HepG2 (cell line): ENCODE measurements around the gene SNN. TPM values are rescaled to one million over a fixed set of nuclear protein-coding genes. Genes with fewer than 3 reads are reported as not detected.

ENCODE experiments used
- ATAC-seq: fragments of 200-7000 bp; cut with Tn5 transposase; 3 replicates; pipeline ENCODE4 v1.9.1; 2020; ENCODE audit warnings: mild to moderate bottlenecking, moderate library complexity
- BruUV-seq: library from RNA; stranded (reverse); fragments of 400-500 nt; replicated peaks from 2 replicates; lab custom pipeline; 2021; lab: Mats Ljungman, UMichigan
- CTCF ChIA-PET: fragments of 300-600 bp; formaldehyde crosslinking; extraction: SDS; loops from one replicate; lab custom pipeline; 2021; ENCODE audit warnings: low total read pairs, inconsistent platforms, low intra/inter-chr PET ratio; lab: Yijun Ruan, JAX
- POLR2A ChIA-PET: fragments of 350-600 bp; sonication (Branson Sonifier 250); formaldehyde crosslinking; loops from one replicate; lab custom pipeline; 2020; ENCODE audit warnings: antibody characterized with exemption, inconsistent platforms; lab: Yijun Ruan, JAX
- DNase-seq: peaks from one replicate; pipeline ENCODE4 v3.0.0-alpha.2; 2015; ENCODE audit warnings: low spot score
- FAIRE-seq: peaks from 3 replicates; lab custom pipeline; 2011; peaks lifted over from hg19 to GRCh38; lab: Jason Lieb, UNC
- H2AFZ ChIP-seq: one replicate; pipeline ENCODE4 v1.6.1; 2011; ENCODE audit warnings: low read length, inconsistent platforms
- H3K27ac ChIP-seq: fragments of 300-600 bp; 3 replicates; pipeline ENCODE4 v1.8.0; 2011; ENCODE audit warnings: mixed run types, mild to moderate bottlenecking, mixed read lengths, low read length, inconsistent platforms; ENCODE audit not compliant: insufficient read depth; ENCODE audit errors: extremely low read length
- H3K27me3 ChIP-seq, 2 experiments: fragments of 200-600 bp in 1 of 2; 2 replicates in 1 of 2; 3 replicates in 1 of 2; pipeline versions ENCODE4 v1.6.0 to v1.8.0; 2011; ENCODE audit warnings: low read length in 2 of 2, mild to moderate bottlenecking in 2 of 2, moderate library complexity in 2 of 2, inconsistent platforms in 1 of 2; ENCODE audit not compliant: insufficient read depth in 2 of 2, control insufficient read depth in 1 of 2
- H3K36me3 ChIP-seq, 2 experiments: fragments of 200-600 bp in 1 of 2; replicated peaks in 1 of 2; 2 replicates in 1 of 2; 3 replicates in 1 of 2; pipeline versions ENCODE4 v1.5.1 to v1.8.0; 2011; ENCODE audit warnings: low read length in 2 of 2, inconsistent platforms in 1 of 2; ENCODE audit not compliant: insufficient read depth in 2 of 2, control insufficient read depth in 1 of 2
- H3K4me1 ChIP-seq: 2 replicates; pipeline ENCODE4 v1.5.1; 2012; ENCODE audit warnings: low read length, inconsistent platforms; ENCODE audit not compliant: insufficient read depth
- H3K4me2 ChIP-seq: 2 replicates; pipeline ENCODE4 v1.6.0; 2011; ENCODE audit warnings: low read depth, low read length, inconsistent platforms
- H3K4me3 ChIP-seq, 3 experiments: fragments of 200-600 bp in 1 of 3; sonication (generic), shearing (Covaris generic) in 1 of 3; replicated peaks in 1 of 3; 2 replicates each; pipeline ENCODE4 v1.5.1; 2011 to 2016; ENCODE audit warnings: low read length in 3 of 3, inconsistent platforms in 2 of 3, low read depth in 2 of 3, mild to moderate bottlenecking in 2 of 3, control low read depth in 1 of 3, mixed read lengths in 1 of 3; ENCODE audit not compliant: insufficient read depth in 1 of 3
- H3K79me2 ChIP-seq: one replicate; pipeline ENCODE4 v1.6.1; 2011; ENCODE audit warnings: low read length, inconsistent platforms; ENCODE audit not compliant: insufficient read depth
- H3K9ac ChIP-seq: 2 replicates; pipeline ENCODE4 v1.6.0; 2011; ENCODE audit warnings: mild to moderate bottlenecking, low read depth, low read length, inconsistent platforms; ENCODE audit not compliant: insufficient read depth
- H3K9me3 ChIP-seq: 2 replicates; pipeline ENCODE4 v1.5.1; 2012; ENCODE audit warnings: mild to moderate bottlenecking, low read length
- H4K20me1 ChIP-seq: 2 replicates; pipeline ENCODE4 v1.6.0; 2011; ENCODE audit warnings: inconsistent platforms, mild to moderate bottlenecking, low read length, moderate library complexity; ENCODE audit not compliant: insufficient read depth
- ARID4A ChIP-seq: sonication (generic); formaldehyde crosslinking; IDR thresholded peaks from 2 replicates; pipeline ENCODE4 v1.5.0; 2020; ENCODE audit warnings: mild to moderate bottlenecking, missing genetic modification reagents, borderline replicate concordance
- CHD2 ChIP-seq: IDR thresholded peaks from 2 replicates; pipeline ENCODE4 v1.6.1; 2011; ENCODE audit warnings: low read depth, low read length, improper control_type of control experiment
- GPN1 ChIP-seq: sonication (generic); formaldehyde crosslinking; IDR thresholded peaks from 2 replicates; pipeline ENCODE4 v1.5.1; 2020; ENCODE audit warnings: missing genetic modification reagents, borderline replicate concordance
- KDM2A ChIP-seq: sonication (generic); formaldehyde crosslinking; IDR thresholded peaks from 2 replicates; pipeline ENCODE4 v1.4.0; 2020; ENCODE audit warnings: low read depth, missing genetic modification reagents, borderline replicate concordance
- NR0B2 ChIP-seq: sonication (generic); formaldehyde crosslinking; IDR thresholded peaks from 2 replicates; pipeline ENCODE4 v1.4.0; 2020; ENCODE audit warnings: mild to moderate bottlenecking, missing genetic modification reagents
- SP2 ChIP-seq: sonication (generic); formaldehyde crosslinking; IDR thresholded peaks from 2 replicates; pipeline ENCODE4 v1.5.1; 2020; ENCODE audit warnings: mild to moderate bottlenecking, missing genetic modification reagents
- TFDP2 ChIP-seq: sonication (generic); formaldehyde crosslinking; IDR thresholded peaks from 2 replicates; pipeline ENCODE4 v1.4.0; 2020; ENCODE audit warnings: missing genetic modification reagents
- TMF1 ChIP-seq: sonication (generic); formaldehyde crosslinking; IDR thresholded peaks from 2 replicates; pipeline ENCODE4 v1.8.1; 2022; ENCODE audit warnings: low read depth, missing genetic modification reagents
- ZNF883 ChIP-seq: sonication (generic); formaldehyde crosslinking; IDR thresholded peaks from 2 replicates; pipeline ENCODE4 v1.5.1; 2020; ENCODE audit warnings: mild to moderate bottlenecking, missing genetic modification reagents; ENCODE audit errors: not compliant biosample characterization
- WGBS: methylation state at CpG from one replicate; pipeline ENCODE4 v1.1.6; 2017; ENCODE audit warnings: low lambda C conversion rate; 5-methylcytosine and 5-hydroxymethylcytosine counted together
- in situ Hi-C: cut with HindIII; loops from 2 replicates; pipeline ENCODE4 v1.10.0; 2017; ENCODE audit warnings: low pct_unique_long_range_greater_than_20kb; ENCODE audit not compliant: extremely low pct_ligation_motif_present
- intact Hi-C: fragments of 100-400 bp; cut with micrococcal nuclease; formaldehyde crosslinking; loops from one replicate; pipeline ENCODE4 v1.10.0; 2022; ENCODE audit not compliant: unreplicated experiment
- polyA plus RNA-seq, 8 experiments: library from polyadenylated mRNA; depleted of rRNA in 3 of 8; stranded (reverse) in 7 of 8; unstranded in 1 of 8; fragments of >200 nt; fragmentation: Illumina TruSeq in 4 of 8; extraction: Trizol in 4 of 8; gene quantifications; 2 replicates each; pipeline versions ENCODE4 v1.2.1 to v1.2.3, GENCODE V29; 2011 to 2016; ENCODE audit warnings: low read depth in 4 of 8, missing spikeins in 1 of 8, mixed read lengths in 1 of 8; ENCODE audit not compliant: insufficient read depth in 1 of 8
- total RNA-seq, 5 experiments: library from RNA; depleted of rRNA; stranded (reverse); fragments of >200 nt; fragmentation: Illumina TruSeq; extraction: Trizol; gene quantifications; 2 replicates each; pipeline ENCODE4 v1.2.3, GENCODE V29; 2016; ENCODE audit warnings: low read depth in 1 of 5
- TF ChIP-seq, protein P1 (sequence below): sonication (generic); formaldehyde crosslinking; IDR thresholded peaks from 2 replicates; pipeline ENCODE4 v1.4.0; 2020; ENCODE audit warnings: missing genetic modification reagents
- TF ChIP-seq, protein P2 (sequence below): sonication (generic); formaldehyde crosslinking; IDR thresholded peaks from 2 replicates; pipeline ENCODE4 v1.5.1; 2020; ENCODE audit warnings: mild to moderate bottlenecking, missing genetic modification reagents, moderate library complexity

SNN gene
- total and polyA plus RNA-seq, 2 of the 13 experiments (the other 11 are each of a cell fraction or from before 2014, with no cell fraction given) = 5.2 to 8.4 TPM

GRCh38 chr16:11670171-11671131 lies 2.2 kb downstream of the SNN start (continued):
- TF ChIP-seq, protein P1, sequence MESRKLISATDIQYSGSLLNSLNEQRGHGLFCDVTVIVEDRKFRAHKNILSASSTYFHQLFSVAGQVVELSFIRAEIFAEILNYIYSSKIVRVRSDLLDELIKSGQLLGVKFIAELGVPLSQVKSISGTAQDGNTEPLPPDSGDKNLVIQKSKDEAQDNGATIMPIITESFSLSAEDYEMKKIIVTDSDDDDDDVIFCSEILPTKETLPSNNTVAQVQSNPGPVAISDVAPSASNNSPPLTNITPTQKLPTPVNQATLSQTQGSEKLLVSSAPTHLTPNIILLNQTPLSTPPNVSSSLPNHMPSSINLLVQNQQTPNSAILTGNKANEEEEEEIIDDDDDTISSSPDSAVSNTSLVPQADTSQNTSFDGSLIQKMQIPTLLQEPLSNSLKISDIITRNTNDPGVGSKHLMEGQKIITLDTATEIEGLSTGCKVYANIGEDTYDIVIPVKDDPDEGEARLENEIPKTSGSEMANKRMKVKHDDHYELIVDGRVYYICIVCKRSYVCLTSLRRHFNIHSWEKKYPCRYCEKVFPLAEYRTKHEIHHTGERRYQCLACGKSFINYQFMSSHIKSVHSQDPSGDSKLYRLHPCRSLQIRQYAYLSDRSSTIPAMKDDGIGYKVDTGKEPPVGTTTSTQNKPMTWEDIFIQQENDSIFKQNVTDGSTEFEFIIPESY (CRISPR knock-in tag) = peak; percentile 38
- TF ChIP-seq KDM2A (CRISPR knock-in tag) (no peak), NR0B2 (peak; percentile 16; the same call in 1 of the 2 replicates), TMF1 (CRISPR knock-in tag) (no peak), SP2 (CRISPR knock-in tag) (0 out of 2 replicates have a peak, but pooled peaks have one; percentile 16), ZNF883 (CRISPR knock-in tag) (peak; percentile 66)

- H3K4me2 ChIP-seq = no peak overlapping the region
- no peak for FAIRE-seq
- no peak for ATAC-seq
- peaks cover 68% of the 10 kb centered on the region for H3K4me1 ChIP-seq
- H3K27me3 ChIP-seq = peaks cover 0 to 10% of the 10 kb centered on the region in 2 experiments; a peak in 2 of 5 replicates
- no peaks in the 10 kb centered on the region for H4K20me1 ChIP-seq
- H3K9me3 ChIP-seq = no peaks in the 10 kb centered on the region
- no peak overlapping the region for H2AFZ ChIP-seq
- intact Hi-C loops (no loop called here), in situ Hi-C loops (no loop called here)
- no peak overlapping the region for H3K27ac ChIP-seq
- WGBS = 96% methylated on average over 2 of the region's 2 CpGs
- no peak for DNase-seq
- H3K4me3 ChIP-seq = no peak overlapping the region
- no peak overlapping the region for H3K9ac ChIP-seq
- no TSS peak for BruUV-seq
- POLR2A ChIA-PET = no interaction called here
- no peaks in the 10 kb centered on the region for H3K79me2 ChIP-seq
- H3K36me3 ChIP-seq = peaks cover 0 to 1% of the 10 kb centered on the region in 2 experiments; a peak in 2 of 5 replicates
- CTCF ChIA-PET = no interaction called here
- TF ChIP-seq, protein P2, sequence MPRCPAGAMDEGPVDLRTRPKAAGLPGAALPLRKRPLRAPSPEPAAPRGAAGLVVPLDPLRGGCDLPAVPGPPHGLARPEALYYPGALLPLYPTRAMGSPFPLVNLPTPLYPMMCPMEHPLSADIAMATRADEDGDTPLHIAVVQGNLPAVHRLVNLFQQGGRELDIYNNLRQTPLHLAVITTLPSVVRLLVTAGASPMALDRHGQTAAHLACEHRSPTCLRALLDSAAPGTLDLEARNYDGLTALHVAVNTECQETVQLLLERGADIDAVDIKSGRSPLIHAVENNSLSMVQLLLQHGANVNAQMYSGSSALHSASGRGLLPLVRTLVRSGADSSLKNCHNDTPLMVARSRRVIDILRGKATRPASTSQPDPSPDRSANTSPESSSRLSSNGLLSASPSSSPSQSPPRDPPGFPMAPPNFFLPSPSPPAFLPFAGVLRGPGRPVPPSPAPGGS (CRISPR knock-in tag) = no peak
- TF ChIP-seq TFDP2 (no peak), GPN1 (no peak), ARID4A (CRISPR knock-in tag) (no peak), CHD2 (no peak)
These were observed 3.0 kb downstream of the SNN start for GRCh38 chr16:11671271-11671670.
